IPS-11a (cell line): ENCODE data around the gene LRTM2.
"Not testable (repeated sequence)": the region's sequence is repeated elsewhere in the genome, so short reads cannot be mapped to it uniquely, and the experiment has no call there.

Experiments used
- H3K4me3 ChIP-seq: one replicate; pipeline ENCODE4 v1.5.1; 2013; ENCODE audit warnings: low read depth, low read length, control low read depth

Gene LRTM2

GRCh38 chr12:1811281-1811947, 9.0 kb upstream of the LRTM2 start:
- H3K4me3 ChIP-seq: no peak overlapping the region

- H3K4me3 ChIP-seq: no peak overlapping the region
Observed at GRCh38 chr12:1811948-1812291, 8.4 kb upstream of the LRTM2 start.

GRCh38 chr12:1812650-1813302, 7.6 kb upstream of the LRTM2 start:
- no peak overlapping the region for H3K4me3 ChIP-seq

GRCh38 chr12:1814266-1814665, 6.1 kb upstream of the LRTM2 start:
- no peak overlapping the region for H3K4me3 ChIP-seq

DNA sequence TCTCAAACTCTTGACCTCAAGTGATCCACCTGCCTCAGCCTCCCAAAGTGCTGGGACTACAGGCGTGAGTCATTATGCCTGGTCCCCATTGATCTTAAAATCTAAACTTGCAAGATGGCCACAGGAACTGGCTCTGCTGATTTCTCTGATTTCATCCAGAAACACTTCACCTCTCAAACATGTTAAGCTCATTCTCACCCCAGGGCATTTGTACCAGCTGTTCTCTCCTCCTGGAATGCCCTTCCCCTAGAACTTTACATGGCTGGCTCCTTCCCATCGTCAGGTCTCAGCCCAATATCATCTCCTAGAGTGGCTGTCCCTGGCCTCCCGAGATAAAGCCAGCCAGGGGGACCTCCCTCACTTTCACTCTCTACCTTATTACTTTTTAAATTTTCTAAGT, 5.3 kb upstream of the LRTM2 start:
- no peak overlapping the region for H3K4me3 ChIP-seq

DNA sequence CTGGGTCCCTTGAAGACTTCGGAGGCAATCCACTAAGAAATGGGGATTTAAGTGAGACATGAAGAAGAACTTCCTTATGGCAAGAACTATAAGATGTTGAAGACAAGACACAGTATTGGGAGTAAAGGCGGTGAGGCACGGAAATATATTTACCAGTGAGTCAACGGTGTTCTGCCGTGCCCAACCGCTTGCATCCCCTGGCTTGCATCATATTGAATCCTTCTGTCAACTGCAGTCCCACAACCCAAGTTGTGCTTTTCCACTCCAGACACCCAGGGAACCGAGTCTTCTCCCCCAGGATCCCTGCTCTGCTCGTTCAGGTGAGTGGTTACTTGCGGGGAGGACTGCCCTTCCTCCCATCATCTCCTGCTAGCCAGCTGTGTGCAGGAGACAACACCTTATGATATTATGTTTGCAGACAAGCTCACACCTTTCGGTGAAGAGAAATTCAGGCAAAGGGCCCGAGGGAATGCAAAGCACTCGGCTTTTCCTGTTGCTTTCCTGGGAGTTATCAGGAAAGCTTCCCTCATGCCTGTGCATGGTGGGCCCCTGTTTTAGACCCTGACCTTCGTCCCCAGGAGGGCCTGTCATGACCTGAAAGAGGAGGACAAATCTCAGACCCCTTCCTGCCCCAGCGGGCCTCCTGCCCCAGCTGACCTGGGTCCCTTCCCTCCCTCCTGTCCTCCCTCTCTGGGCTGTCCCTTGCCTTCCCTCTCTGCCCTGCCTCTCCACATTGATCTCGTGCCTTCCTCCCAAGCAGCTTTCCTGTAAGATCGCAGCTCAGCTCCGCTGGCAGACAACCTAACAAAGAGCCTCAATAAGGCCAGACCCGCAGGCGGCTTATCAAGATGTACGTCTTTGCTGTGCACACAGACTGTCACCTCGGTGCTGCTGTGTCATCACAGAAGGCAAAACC, 4.3 kb upstream of the LRTM2 start:
- H3K4me3 ChIP-seq: no peak overlapping the region

GRCh38 chr12:1816730-1817348, 3.5 kb upstream of the LRTM2 start:
- no peak overlapping the region for H3K4me3 ChIP-seq

DNA sequence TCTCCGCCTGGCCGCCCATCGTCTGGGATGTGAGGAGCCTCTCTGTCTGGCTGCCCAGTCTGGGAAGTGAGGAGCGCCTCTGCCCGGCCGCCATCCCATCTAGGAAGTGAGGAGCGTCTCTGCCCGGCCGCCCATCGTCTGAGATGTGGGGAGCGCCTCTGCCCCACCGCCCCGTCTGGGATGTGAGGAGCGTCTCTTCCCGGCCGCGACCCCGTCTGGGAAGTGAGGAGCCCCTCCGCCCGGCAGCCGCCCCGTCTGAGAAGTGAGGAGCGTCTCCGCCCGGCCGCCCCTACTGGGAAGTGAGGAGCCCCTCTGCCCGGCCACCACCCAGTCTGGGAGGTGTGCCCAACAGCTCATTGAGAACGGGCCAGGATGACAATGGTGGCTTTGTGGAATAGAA, 2.4 kb upstream of the LRTM2 start:
- H3K4me3 ChIP-seq: not testable (repeated sequence)

DNA sequence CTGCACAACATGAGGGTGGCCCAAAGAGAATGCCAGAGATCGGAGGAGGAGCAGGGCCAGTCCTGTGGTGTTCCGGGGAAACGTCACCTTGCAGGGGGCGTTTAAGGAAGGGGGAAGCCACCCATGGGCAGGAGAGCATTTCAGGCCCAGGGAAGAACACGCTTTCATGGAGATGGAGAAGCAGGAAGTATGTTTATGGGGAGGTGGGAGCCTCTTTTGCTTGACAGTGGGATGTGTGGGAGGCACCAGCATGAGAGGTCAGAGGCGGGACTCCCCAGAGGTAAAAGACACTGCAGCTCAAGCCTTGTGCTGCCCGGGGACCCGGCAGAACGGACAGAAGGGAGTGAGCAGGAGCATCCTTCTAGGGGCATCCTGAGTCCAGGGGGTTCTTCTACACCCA, 1.3 kb upstream of the LRTM2 start:
- H3K4me3 ChIP-seq: no peak overlapping the region

GRCh38 chr12:1819571-1819970, 794 bp upstream of the LRTM2 start:
- H3K4me3 ChIP-seq: no peak overlapping the region

- H3K4me3 ChIP-seq: no peak overlapping the region
Observed at GRCh38 chr12:1820896-1821291, 529 bp downstream of the LRTM2 start.

DNA sequence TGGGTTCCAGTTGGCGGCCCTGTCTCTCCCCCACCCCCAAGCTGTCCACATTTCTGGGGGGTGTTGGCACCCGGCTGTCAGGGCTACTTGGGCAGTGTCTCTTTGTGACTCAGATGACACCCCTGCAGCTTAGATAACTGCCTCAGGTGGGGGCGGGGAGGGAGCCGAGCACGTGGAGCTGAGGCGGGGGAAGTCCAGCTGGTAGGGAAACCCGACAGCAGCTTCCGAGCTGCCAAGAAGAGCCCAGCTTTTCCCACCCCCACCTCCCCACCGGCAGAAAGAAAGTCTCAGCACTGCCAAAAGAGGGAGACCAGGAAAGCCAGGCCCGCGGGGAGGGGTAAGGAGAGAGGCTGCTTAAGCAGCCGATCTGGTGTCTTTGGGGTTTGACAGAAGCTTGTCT, 1.4 kb downstream of the LRTM2 start:
- no peak overlapping the region for H3K4me3 ChIP-seq

- no peak overlapping the region for H3K4me3 ChIP-seq
Observed at GRCh38 chr12:1822699-1823098, 2.3 kb downstream of the LRTM2 start.

GRCh38 chr12:1823237-1823636, 2.9 kb downstream of the LRTM2 start:
- H3K4me3 ChIP-seq: no peak overlapping the region

DNA sequence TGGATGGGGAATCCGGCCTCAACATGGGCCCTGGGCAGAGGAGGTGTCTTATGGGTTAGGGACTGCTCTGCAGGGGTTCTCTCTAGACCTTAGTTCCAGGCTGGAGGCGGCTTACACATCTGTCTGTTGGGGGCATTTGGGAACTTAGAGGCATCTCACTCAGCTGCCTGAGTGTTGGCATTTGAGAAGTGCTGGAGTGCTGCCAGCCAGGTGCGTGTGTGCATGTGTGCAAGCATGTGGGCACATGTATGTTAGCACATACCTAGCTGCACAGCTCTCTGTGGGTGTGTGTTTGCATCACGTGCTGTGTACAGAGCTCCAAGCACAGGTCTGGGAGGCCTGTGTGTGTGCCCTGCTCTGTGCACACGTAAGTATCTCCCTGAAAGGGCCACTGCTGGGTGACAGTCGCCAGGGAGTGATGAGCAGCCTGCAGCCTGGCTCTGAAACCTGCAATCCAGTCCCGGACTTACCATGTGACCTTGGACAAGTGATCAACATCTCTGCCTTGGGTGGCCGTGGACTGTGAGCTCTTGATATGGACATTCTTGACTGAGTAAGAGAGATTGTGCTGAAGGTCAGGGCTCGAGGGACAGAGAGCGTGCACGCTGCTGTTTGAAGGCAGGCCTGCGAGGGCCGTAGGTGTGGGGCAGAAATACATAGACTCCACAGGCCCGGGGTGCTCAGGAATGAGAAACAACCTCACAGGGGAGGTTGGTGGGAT, 5.2 kb downstream of the LRTM2 start:
- H3K4me3 ChIP-seq: no peak overlapping the region

GRCh38 chr12:1826401-1826800, 6.0 kb downstream of the LRTM2 start:
- no peak overlapping the region for H3K4me3 ChIP-seq

GRCh38 chr12:1826867-1827705, 6.7 kb downstream of the LRTM2 start:
- H3K4me3 ChIP-seq: no peak overlapping the region

- H3K4me3 ChIP-seq: no peak overlapping the region
Observed at GRCh38 chr12:1827826-1828805, 7.8 kb downstream of the LRTM2 start.

GRCh38 chr12:1828856-1829255, 8.5 kb downstream of the LRTM2 start:
- no peak overlapping the region for H3K4me3 ChIP-seq
